HT1080 (cell line): ENCODE data around the gene NR2F6. TPM values are rescaled to one million over a fixed set of nuclear protein-coding genes. Genes with fewer than 3 reads are reported as not detected.
A peak's percentile ranks its signal among the peaks of the same experiment; 100 is the strongest.
"Not testable (repeated sequence)": the region's sequence is repeated elsewhere in the genome, so short reads cannot be mapped to it uniquely, and the experiment has no call there.

Source experiments
- DNase-seq: peaks from one replicate; pipeline ENCODE4 v3.0.0-alpha.2; 2015; ENCODE audit warnings: low read depth
- total RNA-seq: library from RNA; depleted of rRNA; stranded (reverse); fragments of >200 nt; shearing (Covaris generic); gene quantifications from 2 replicates; pipeline ENCODE4 v1.2.3, GENCODE V29; 2014

Gene NR2F6
- total RNA-seq, 1 experiment from 2014 or later = 89.7 TPM

- no peak for DNase-seq
Measured at GRCh38 chr19:17213334-17213733, 32.4 kb downstream of the NR2F6 start.

GRCh38 chr19:17211547-17212446, 33.9 kb downstream of the NR2F6 start:
- no peak for DNase-seq

GRCh38 chr19:17210296-17210695, 35.4 kb downstream of the NR2F6 start:
- DNase-seq = no peak

GRCh38 chr19:17209126-17210036, 36.3 kb downstream of the NR2F6 start:
- DNase-seq = peak; percentile 59

GRCh38 chr19:17206736-17207581, 38.8 kb downstream of the NR2F6 start:
- no peak for DNase-seq

GRCh38 chr19:17205237-17206140, 40.2 kb downstream of the NR2F6 start:
- DNase-seq = peak; percentile 41

- DNase-seq = no peak
Measured at GRCh38 chr19:17202713-17203112, 43.0 kb downstream of the NR2F6 start.

- no peak for DNase-seq
Measured at GRCh38 chr19:17202249-17202648, 43.5 kb downstream of the NR2F6 start.

GRCh38 chr19:17200408-17201079, 45.2 kb downstream of the NR2F6 start:
- no peak for DNase-seq

- DNase-seq = no peak
Measured at GRCh38 chr19:17197666-17198065, 48.1 kb downstream of the NR2F6 start.

GRCh38 chr19:17196610-17197009, 49.1 kb downstream of the NR2F6 start:
- DNase-seq = no peak

- no peak for DNase-seq
Measured at GRCh38 chr19:17195106-17195505, 50.6 kb downstream of the NR2F6 start.

- no peak for DNase-seq
Measured at GRCh38 chr19:17194608-17195007, 51.1 kb downstream of the NR2F6 start.

GRCh38 chr19:17192751-17193150, 53.0 kb downstream of the NR2F6 start:
- no peak for DNase-seq

GRCh38 chr19:17191736-17192135, 54.0 kb downstream of the NR2F6 start:
- DNase-seq = not testable (repeated sequence)

GRCh38 chr19:17185590-17185989, 60.1 kb downstream of the NR2F6 start:
- no peak for DNase-seq

GRCh38 chr19:17184371-17184841, 61.3 kb downstream of the NR2F6 start:
- no peak for DNase-seq

- DNase-seq = no peak
Measured at GRCh38 chr19:17183858-17184321, 61.8 kb downstream of the NR2F6 start.

GRCh38 chr19:17183271-17183761, 62.4 kb downstream of the NR2F6 start:
- DNase-seq = no peak
